GM12872 (cell line): ENCODE data around the gene RFC2.

Source experiments
- TF ChIP-seq, protein P1 (sequence below): IDR thresholded peaks from 3 replicates; pipeline ENCODE4 v1.5.1; 2011; ENCODE audit warnings: low read depth, mild to moderate bottlenecking, low read length, moderate library complexity; ENCODE audit not compliant: insufficient read depth

RFC2 gene

DNA sequence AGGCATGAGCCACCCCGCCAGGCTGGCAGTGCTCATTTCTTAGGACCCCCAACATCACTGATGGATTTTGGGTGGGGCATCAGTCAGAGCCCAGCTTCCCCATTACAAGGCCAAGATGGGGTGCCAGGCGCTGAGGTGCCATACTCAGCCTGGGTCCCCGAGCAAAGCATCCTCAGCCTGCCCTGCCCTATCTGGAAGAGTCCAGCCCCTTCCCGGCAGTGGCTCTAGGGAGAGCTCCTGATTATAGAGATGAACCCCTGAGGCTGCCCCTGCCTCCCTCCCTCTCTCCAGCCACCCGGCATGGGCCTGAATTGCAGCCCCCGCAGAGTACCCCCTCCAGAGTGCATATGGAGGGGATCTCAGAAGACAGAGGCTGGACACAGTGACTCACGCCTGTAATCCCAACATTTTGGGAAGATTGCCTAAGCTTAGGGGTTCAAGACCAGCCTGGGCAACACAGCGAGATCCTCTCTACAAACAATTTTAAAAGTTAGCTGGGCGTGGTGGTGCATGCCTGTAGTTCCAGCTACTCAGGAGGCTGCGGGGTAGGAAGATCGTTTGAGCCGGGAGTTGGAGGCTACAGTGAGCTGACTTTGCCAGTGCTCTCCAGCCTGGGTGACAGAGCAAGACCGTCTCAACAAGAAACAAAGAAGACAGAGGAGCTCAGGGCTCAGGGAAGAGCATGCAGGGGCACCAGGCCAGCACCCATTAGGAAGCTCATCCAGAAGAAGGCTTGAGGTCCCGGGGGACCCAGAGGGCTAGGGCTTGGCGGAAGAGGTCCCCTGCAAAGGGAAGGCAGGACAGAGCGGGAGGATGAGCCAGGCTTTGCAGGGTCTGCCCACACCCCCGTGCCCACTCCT is 31.1 kb downstream of the RFC2 start:
- TF ChIP-seq, protein P1, sequence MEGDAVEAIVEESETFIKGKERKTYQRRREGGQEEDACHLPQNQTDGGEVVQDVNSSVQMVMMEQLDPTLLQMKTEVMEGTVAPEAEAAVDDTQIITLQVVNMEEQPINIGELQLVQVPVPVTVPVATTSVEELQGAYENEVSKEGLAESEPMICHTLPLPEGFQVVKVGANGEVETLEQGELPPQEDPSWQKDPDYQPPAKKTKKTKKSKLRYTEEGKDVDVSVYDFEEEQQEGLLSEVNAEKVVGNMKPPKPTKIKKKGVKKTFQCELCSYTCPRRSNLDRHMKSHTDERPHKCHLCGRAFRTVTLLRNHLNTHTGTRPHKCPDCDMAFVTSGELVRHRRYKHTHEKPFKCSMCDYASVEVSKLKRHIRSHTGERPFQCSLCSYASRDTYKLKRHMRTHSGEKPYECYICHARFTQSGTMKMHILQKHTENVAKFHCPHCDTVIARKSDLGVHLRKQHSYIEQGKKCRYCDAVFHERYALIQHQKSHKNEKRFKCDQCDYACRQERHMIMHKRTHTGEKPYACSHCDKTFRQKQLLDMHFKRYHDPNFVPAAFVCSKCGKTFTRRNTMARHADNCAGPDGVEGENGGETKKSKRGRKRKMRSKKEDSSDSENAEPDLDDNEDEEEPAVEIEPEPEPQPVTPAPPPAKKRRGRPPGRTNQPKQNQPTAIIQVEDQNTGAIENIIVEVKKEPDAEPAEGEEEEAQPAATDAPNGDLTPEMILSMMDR = no peak

DNA sequence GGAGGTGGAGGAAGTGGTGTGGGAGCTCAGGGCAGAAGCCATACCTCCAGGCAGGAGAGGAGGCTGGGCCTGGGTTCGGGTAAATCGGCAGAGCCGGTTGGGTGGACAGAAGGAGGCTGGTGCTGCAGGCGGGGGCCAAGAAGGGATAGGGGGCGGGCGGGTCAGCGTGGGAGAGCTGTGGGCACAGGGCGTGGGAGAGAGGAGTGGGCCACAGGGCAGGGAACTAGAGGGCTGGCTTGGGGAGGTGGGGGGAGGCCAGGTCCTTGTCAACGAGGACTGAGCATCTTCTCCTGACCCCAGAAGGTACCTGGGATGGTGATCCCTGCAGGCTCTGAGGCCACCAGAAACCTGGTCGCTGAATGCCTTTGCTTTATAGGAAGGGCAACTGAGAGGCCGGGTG is 32.5 kb downstream of the RFC2 start:
- TF ChIP-seq, protein P1 = no peak

DNA sequence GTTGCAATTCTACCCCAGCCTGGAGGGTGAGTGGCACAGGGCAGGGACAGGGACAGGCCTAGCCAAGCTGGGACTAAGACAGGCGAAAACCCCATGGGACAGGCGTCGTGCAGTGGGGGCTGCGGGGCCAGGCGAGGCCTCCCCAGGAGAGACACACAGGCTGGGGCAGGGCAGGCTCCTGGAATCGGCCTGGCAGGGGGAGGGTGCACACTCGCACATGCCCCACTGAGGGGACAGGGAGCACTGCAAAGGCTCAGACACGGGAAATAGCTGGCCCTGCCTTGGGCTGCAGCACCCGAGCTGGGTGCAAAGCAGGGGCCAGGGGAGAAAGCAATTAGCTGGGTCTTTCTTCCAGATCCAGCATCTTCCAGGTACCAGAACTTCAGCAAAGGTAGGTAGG is 34.0 kb downstream of the RFC2 start:
- TF ChIP-seq, protein P1 = no peak

DNA sequence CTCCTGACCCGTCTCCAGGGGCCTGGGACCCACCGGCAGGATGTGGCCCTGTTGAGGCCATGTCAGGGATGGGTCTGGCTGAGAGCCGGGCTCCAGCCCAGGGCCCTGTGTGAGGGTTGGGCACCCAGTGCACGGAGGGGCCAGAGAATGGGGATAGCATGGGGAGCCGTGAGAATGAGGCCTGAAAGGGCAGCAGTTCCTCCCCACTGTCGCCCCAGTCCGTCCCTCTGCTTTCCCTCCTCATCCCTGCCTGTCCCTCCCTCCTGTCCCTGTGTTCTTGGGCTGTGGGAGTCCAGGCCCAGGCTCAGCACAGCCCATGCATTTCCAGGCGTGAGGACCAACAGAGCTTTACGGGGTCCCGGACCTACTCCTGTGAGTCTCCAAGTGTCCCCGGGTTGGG is 34.8 kb downstream of the RFC2 start:
- TF ChIP-seq, protein P1 = no peak

DNA sequence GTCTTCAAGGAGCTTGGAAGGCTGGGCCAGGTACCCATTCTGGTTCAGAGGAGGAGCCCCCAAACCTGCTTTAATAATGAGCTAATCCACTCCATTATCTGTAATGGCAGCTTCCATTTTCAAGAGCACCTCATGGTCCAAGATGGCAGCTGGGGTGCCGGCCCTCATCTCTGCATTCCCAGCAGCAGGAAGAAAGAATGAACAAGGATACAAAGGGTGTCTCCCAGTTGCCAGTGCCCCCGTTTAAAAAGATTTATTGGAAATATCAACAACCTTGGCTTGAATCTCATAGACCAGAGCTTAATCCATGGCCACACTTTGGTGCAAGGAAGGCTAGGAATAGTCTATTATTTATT is 35.9 kb downstream of the RFC2 start:
- TF ChIP-seq, protein P1 = no peak

DNA sequence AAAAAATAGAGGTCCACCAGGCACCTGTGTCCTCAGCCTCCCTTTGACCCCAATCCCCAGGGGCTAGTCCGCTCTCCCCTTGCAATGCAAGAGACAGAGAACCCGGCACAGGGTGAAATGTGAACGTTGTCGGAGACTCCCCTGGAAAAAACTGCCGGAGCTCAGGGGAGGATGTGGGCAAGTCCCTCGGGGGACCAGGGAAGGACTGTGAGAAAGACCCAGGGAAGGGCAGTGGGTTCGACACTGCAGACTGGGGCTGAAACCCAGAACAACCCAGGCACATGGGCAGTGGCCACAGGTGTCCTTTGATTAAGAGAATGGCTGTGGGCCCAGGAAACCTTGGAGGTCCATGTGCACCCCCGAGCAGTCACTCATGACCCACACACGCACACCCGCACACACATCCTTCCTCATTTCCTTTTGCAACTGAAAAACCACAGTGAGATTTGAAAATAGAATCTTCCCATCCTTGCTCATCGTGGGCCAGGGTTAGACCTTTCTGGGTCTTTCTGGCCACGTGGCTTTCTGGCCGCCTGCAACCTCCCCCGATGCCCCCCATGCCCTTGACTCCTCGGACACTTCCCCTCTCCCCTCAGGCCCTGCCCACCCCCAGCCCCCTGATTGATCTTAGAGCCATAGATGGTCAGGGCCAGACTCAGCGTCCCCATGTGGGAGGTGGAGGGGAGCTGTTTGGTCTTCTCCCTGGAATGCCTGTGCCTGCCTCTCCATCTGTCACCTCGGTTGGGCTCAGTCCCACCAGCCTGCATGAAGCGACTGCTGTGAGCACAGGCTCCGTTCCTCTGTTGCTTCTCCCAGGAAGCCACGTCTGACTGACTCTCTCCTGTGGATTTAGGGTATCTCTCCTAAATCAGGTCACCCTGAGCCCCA is 36.5 kb downstream of the RFC2 start:
- TF ChIP-seq, protein P1 = no peak

DNA sequence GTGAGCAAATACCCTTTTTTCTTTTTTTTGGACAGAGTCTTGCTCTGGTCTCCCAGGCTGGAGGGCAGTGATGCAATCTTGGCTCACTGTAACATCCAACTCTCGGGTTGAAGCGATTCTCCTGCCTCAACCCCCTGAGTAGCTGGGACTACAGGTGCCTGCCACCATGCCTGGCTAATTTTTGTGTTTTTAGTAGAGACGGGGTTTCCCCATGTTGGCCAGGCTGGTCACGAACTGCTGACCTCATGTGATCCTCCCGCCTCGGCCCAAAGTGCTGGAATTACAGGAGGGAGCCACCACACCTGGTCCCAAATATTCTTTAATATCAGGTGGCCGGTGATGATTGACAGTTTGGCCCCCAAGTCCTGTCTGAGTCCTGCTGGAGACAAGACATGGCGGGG is 37.8 kb downstream of the RFC2 start:
- TF ChIP-seq, protein P1 = no peak
